ENCODE results near the gene FXN. TPM values are rescaled to one million over a fixed set of nuclear protein-coding genes. Genes with fewer than 3 reads are reported as not detected.

FXN gene
- total and polyA plus RNA-seq, 2 donors from 2014 or later = 12.9 to 21.1 TPM

- intact Hi-C loops (cut with DNase I) = loop anchor here (10.0 kb wide), 1 partner anchor 418 kb away; no protein-coding TSS in a partner anchor
- FAIRE-seq = no peak
- no peak for TF ChIP-seq CTCF (IDR thresholded peaks at IDR 0.05; ENCODE audit: borderline replicate concordance, extremely low read depth, insufficient read depth)
Observed at GRCh38 chr9:69003051-69003450, 32.5 kb upstream of the FXN start.

GRCh38 chr9:69004836-69005235, 30.7 kb upstream of the FXN start:
- Histone ChIP-seq H3K4me1 (ENCODE audit: control insufficient read depth in 2 of 3, insufficient read depth in 2 of 3, low read depth in 1 of 3, low read length in 3 of 3) (no peaks in the 10 kb centered on the region), H3K9me3 (ENCODE audit: control insufficient read depth in 2 of 3, insufficient read depth in 1 of 3, low read length in 3 of 3) (no peaks in the 10 kb centered on the region), H3K36me3 (ENCODE audit: control insufficient read depth in 2 of 3, insufficient read depth in 3 of 3, low read length in 3 of 3) (no peaks in the 10 kb centered on the region), H3K9ac (ENCODE audit: low read length in 3 of 3) (no peak overlapping the region), H3K4me3 (ENCODE audit: low read length in 3 of 3) (no peak overlapping the region), H3K27me3 (ENCODE audit: control insufficient read depth, insufficient read depth, low read length) (no peaks in the 10 kb centered on the region), H3K27ac (ENCODE audit: low read depth in 2 of 2, low read length in 2 of 2) (no peak overlapping the region)
- DNase-seq (no peak), FAIRE-seq (no peak)
- intact Hi-C loops (cut with DNase I) = loop anchor here (10.0 kb wide), 1 partner anchor 420 kb away; no protein-coding TSS in a partner anchor
- TF ChIP-seq CTCF (IDR thresholded peaks at IDR 0.05; ENCODE audit: borderline replicate concordance, extremely low read depth, insufficient read depth) = no peak

More at GRCh38 chr9:69003051-69003450, 32.5 kb upstream of the FXN start:
- Histone ChIP-seq H3K9me3 (ENCODE audit: control insufficient read depth in 2 of 3, insufficient read depth in 1 of 3, low read length in 3 of 3) (no peaks in the 10 kb centered on the region), H3K4me3 (ENCODE audit: low read length in 3 of 3) (no peak overlapping the region), H3K36me3 (ENCODE audit: control insufficient read depth in 2 of 3, insufficient read depth in 3 of 3, low read length in 3 of 3) (no peaks in the 10 kb centered on the region), H3K27ac (ENCODE audit: low read depth in 2 of 2, low read length in 2 of 2) (no peak overlapping the region), H3K27me3 (ENCODE audit: control insufficient read depth, insufficient read depth, low read length) (no peaks in the 10 kb centered on the region), H3K4me1 (ENCODE audit: control insufficient read depth in 2 of 3, insufficient read depth in 2 of 3, low read depth in 1 of 3, low read length in 3 of 3) (no peaks in the 10 kb centered on the region), H3K9ac (ENCODE audit: low read length in 3 of 3) (no peak overlapping the region)
- DNase-seq = no peak

- no peak for TF ChIP-seq CTCF (IDR thresholded peaks at IDR 0.05; ENCODE audit: borderline replicate concordance, extremely low read depth, insufficient read depth)
- FAIRE-seq = no peak
- no peak overlapping the region for H3K27ac ChIP-seq (ENCODE audit: low read depth in 2 of 2, low read length in 2 of 2)
Observed at GRCh38 chr9:69009708-69010107, 25.8 kb upstream of the FXN start.

More at GRCh38 chr9:69009708-69010107, 25.8 kb upstream of the FXN start:
- H3K4me3 ChIP-seq (ENCODE audit: low read length in 3 of 3) = no peak overlapping the region
- intact Hi-C loops (cut with DNase I) = loop anchor here (10.0 kb wide), 1 partner anchor 425 kb away; no protein-coding TSS in a partner anchor
- DNase-seq = no peak
- H3K9me3 ChIP-seq (ENCODE audit: control insufficient read depth in 2 of 3, insufficient read depth in 1 of 3, low read length in 3 of 3) = no peaks in the 10 kb centered on the region
- no peaks in the 10 kb centered on the region for H3K27me3 ChIP-seq (ENCODE audit: control insufficient read depth, insufficient read depth, low read length)
- no peaks in the 10 kb centered on the region for H3K4me1 ChIP-seq (ENCODE audit: control insufficient read depth in 2 of 3, insufficient read depth in 2 of 3, low read depth in 1 of 3, low read length in 3 of 3)
- H3K9ac ChIP-seq (ENCODE audit: low read length in 3 of 3) = no peak overlapping the region
- no peaks in the 10 kb centered on the region for H3K36me3 ChIP-seq (ENCODE audit: control insufficient read depth in 2 of 3, insufficient read depth in 3 of 3, low read length in 3 of 3)

All from kidney (tissue), 14 donors.